Loucy (cell line): ENCODE measurements around the gene IFNGR1.

Experiments
- EZH2phosphoT487 ChIP-seq: fragments of 200-600 bp; IDR thresholded peaks from 2 replicates; pipeline ENCODE4 v1.6.1; 2018; ENCODE audit warnings: antibody characterized with exemption, mild to moderate bottlenecking, moderate library complexity, borderline replicate concordance
- TF ChIP-seq, protein P1 (sequence below): fragments of 200-600 bp; sonication (generic); conservative IDR thresholded peaks from 2 replicates; pipeline ENCODE4 v1.5.1; 2014; ENCODE audit warnings: mild to moderate bottlenecking, antibody characterized with exemption, low read length

DNA sequence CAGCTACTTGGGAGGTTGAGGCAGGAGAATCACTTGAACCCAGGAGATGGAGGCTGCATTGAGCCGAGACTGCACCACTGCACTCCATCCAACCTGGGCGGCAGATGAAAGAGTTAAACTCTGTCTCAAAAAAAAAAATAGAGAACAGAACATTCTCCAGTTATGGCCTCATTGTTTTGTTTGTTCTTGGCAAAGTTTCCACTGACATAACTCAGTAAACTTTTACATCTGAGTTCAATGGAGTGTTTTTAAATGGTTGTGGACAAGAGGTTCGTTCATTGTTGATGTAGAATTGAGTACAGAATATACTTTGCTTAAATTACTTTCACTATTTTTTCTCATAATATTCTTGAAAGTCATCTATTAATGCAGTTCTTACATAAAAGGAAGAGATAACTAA, 42.2 kb upstream of the IFNGR1 start:
- TF ChIP-seq, protein P1, sequence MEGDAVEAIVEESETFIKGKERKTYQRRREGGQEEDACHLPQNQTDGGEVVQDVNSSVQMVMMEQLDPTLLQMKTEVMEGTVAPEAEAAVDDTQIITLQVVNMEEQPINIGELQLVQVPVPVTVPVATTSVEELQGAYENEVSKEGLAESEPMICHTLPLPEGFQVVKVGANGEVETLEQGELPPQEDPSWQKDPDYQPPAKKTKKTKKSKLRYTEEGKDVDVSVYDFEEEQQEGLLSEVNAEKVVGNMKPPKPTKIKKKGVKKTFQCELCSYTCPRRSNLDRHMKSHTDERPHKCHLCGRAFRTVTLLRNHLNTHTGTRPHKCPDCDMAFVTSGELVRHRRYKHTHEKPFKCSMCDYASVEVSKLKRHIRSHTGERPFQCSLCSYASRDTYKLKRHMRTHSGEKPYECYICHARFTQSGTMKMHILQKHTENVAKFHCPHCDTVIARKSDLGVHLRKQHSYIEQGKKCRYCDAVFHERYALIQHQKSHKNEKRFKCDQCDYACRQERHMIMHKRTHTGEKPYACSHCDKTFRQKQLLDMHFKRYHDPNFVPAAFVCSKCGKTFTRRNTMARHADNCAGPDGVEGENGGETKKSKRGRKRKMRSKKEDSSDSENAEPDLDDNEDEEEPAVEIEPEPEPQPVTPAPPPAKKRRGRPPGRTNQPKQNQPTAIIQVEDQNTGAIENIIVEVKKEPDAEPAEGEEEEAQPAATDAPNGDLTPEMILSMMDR = no peak
- no peak for TF ChIP-seq EZH2phosphoT487
